HepG2 (cell line): Measurements from ENCODE around the gene MRPL10. TPM values are rescaled to one million over a fixed set of nuclear protein-coding genes. Genes with fewer than 3 reads are reported as not detected.

Source experiments
- EEA1 ChIP-seq: sonication (generic); formaldehyde crosslinking; IDR thresholded peaks from 2 replicates; pipeline ENCODE4 v1.5.1; 2020; ENCODE audit warnings: mild to moderate bottlenecking, missing genetic modification reagents, borderline replicate concordance
- FOXM1 ChIP-seq: sonication (generic); formaldehyde crosslinking; IDR thresholded peaks from 2 replicates; pipeline ENCODE4 v1.5.0; 2020; ENCODE audit warnings: missing genetic modification reagents
- GZF1 ChIP-seq: sonication (generic); formaldehyde crosslinking; IDR thresholded peaks from 2 replicates; pipeline ENCODE4 v1.5.1; 2020; ENCODE audit warnings: mild to moderate bottlenecking, missing genetic modification reagents
- MEIS2 ChIP-seq: sonication (generic); formaldehyde crosslinking; IDR thresholded peaks from 2 replicates; pipeline ENCODE4 v1.9.0; 2021; ENCODE audit warnings: mild to moderate bottlenecking, missing genetic modification reagents
- NFE2L2 ChIP-seq: fragments of 150-350 bp; IDR thresholded peaks from 2 replicates; pipeline ENCODE4 v1.6.1; 2014; ENCODE audit warnings: low read length
- NFKB2 ChIP-seq: sonication (generic); formaldehyde crosslinking; IDR thresholded peaks from 2 replicates; pipeline ENCODE4 v1.4.0; 2020; ENCODE audit warnings: missing genetic modification reagents, borderline replicate concordance
- NR1H2 ChIP-seq: sonication (generic); formaldehyde crosslinking; IDR thresholded peaks from 2 replicates; pipeline ENCODE4 v1.8.1; 2022; ENCODE audit warnings: low read depth, missing genetic modification reagents, borderline replicate concordance
- POLR2AphosphoS2 ChIP-seq: IDR thresholded peaks from 2 replicates; pipeline ENCODE4 v1.6.1; 2011; ENCODE audit warnings: low read depth, low read length, improper control_type of control experiment
- SOX6 ChIP-seq, 2 experiments: fragments of 450-650 bp in 1 of 2; sonication (generic) in 1 of 2; formaldehyde crosslinking in 1 of 2; IDR thresholded peaks; 2 replicates each; pipeline versions ENCODE4 v1.4.0 to v1.6.1; 2017 to 2020; ENCODE audit warnings: antibody characterized with exemption in 1 of 2, mild to moderate bottlenecking in 1 of 2, missing genetic modification reagents in 1 of 2
- ZEB1 ChIP-seq: IDR thresholded peaks from 2 replicates; pipeline ENCODE4 v1.6.1; 2012; ENCODE audit warnings: mild to moderate bottlenecking, low read depth, inconsistent platforms; ENCODE audit not compliant: insufficient replicate concordance
- ZNF432 ChIP-seq: sonication (generic); formaldehyde crosslinking; IDR thresholded peaks from 2 replicates; pipeline ENCODE4 v1.5.0; 2020; ENCODE audit warnings: missing genetic modification reagents, mild to moderate bottlenecking, borderline replicate concordance
- ZNF772 ChIP-seq: sonication (generic); formaldehyde crosslinking; IDR thresholded peaks from 2 replicates; pipeline ENCODE4 v1.5.0; 2020; ENCODE audit warnings: mild to moderate bottlenecking, missing genetic modification reagents
- polyA plus RNA-seq, 8 experiments: library from polyadenylated mRNA; depleted of rRNA in 3 of 8; stranded (reverse) in 7 of 8; unstranded in 1 of 8; fragments of >200 nt; fragmentation: Illumina TruSeq in 4 of 8; extraction: Trizol in 4 of 8; gene quantifications; 2 replicates each; pipeline versions ENCODE4 v1.2.1 to v1.2.3, GENCODE V29; 2011 to 2016; ENCODE audit warnings: low read depth in 4 of 8, missing spikeins in 1 of 8, mixed read lengths in 1 of 8; ENCODE audit not compliant: insufficient read depth in 1 of 8
- total RNA-seq, 5 experiments: library from RNA; depleted of rRNA; stranded (reverse); fragments of >200 nt; fragmentation: Illumina TruSeq; extraction: Trizol; gene quantifications; 2 replicates each; pipeline ENCODE4 v1.2.3, GENCODE V29; 2016; ENCODE audit warnings: low read depth in 1 of 5
- TF ChIP-seq, protein P1 (sequence below): sonication (generic); formaldehyde crosslinking; IDR thresholded peaks from 2 replicates; pipeline ENCODE4 v1.8.0; 2022; ENCODE audit warnings: missing genetic modification reagents, mild to moderate bottlenecking, borderline replicate concordance
- TF ChIP-seq, protein P2 (sequence below): sonication (generic); formaldehyde crosslinking; IDR thresholded peaks from 2 replicates; pipeline ENCODE4 v1.4.0; 2020; ENCODE audit warnings: mild to moderate bottlenecking, missing genetic modification reagents, borderline replicate concordance
- TF ChIP-seq, protein P3 (sequence below): sonication (generic); formaldehyde crosslinking; IDR thresholded peaks from 2 replicates; pipeline ENCODE4 v1.8.1; 2023; ENCODE audit warnings: mild to moderate bottlenecking, moderate library complexity, missing genetic modification reagents
- TF ChIP-seq, protein P4 (sequence below): IDR thresholded peaks from 2 replicates; pipeline ENCODE4 v1.6.1; 2016; ENCODE audit warnings: missing genetic modification reagents, missing compliant biosample characterization

MRPL10 gene
- total and polyA plus RNA-seq, 2 of the 13 experiments (the other 11 are each of a cell fraction or from before 2014, with no cell fraction given), result 56.7 to 149 TPM

DNA sequence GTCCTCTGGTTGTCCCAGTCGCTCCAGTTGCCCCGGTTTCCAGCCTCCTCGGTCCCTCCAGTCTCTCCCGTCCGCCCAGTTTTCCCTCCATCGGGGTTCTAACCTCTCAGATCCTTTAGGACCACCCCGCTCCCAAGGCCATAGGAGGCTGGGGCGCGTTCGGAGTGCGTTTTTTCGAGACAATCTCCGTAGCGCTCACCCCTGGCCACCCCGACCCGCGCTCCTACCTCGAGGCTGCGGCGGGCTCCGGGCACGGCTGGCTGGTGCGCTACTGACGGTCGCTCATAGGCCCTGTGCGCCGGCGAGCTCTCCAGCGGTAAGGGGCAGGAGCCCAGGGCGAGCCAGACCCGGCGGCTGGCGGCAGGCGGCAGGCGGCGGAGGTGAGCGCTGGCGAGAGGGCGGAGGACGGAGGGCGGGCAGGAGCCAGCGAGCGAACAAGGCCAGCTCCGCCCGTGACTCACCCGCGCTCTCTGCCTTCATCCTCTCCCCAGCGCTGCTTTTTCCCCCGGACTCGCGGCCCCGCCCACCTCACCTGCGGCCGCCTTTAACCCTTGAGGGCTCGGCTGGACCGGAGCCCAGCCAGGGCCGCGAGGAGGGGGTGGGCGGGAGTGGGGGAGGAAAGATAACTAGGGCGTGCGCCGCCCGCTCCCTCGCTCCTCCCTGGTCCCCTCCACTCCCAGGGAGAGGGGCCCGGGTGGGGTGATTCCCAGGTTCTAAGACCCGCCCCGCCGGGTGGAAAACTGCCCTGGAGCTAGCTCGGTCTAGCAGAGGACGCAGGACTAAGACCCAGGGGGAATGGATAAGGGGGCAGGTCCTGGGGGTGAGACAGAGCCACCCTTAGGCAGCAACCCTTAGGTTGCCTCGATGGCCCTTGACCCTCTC lies 19.6 kb upstream of the MRPL10 start, which contains the start of gene SP6 (continued):
- TF ChIP-seq, protein P1, sequence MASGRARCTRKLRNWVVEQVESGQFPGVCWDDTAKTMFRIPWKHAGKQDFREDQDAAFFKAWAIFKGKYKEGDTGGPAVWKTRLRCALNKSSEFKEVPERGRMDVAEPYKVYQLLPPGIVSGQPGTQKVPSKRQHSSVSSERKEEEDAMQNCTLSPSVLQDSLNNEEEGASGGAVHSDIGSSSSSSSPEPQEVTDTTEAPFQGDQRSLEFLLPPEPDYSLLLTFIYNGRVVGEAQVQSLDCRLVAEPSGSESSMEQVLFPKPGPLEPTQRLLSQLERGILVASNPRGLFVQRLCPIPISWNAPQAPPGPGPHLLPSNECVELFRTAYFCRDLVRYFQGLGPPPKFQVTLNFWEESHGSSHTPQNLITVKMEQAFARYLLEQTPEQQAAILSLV, result peak; percentile 69; the same call in 1 of the 2 replicates
- TF ChIP-seq, protein P2, sequence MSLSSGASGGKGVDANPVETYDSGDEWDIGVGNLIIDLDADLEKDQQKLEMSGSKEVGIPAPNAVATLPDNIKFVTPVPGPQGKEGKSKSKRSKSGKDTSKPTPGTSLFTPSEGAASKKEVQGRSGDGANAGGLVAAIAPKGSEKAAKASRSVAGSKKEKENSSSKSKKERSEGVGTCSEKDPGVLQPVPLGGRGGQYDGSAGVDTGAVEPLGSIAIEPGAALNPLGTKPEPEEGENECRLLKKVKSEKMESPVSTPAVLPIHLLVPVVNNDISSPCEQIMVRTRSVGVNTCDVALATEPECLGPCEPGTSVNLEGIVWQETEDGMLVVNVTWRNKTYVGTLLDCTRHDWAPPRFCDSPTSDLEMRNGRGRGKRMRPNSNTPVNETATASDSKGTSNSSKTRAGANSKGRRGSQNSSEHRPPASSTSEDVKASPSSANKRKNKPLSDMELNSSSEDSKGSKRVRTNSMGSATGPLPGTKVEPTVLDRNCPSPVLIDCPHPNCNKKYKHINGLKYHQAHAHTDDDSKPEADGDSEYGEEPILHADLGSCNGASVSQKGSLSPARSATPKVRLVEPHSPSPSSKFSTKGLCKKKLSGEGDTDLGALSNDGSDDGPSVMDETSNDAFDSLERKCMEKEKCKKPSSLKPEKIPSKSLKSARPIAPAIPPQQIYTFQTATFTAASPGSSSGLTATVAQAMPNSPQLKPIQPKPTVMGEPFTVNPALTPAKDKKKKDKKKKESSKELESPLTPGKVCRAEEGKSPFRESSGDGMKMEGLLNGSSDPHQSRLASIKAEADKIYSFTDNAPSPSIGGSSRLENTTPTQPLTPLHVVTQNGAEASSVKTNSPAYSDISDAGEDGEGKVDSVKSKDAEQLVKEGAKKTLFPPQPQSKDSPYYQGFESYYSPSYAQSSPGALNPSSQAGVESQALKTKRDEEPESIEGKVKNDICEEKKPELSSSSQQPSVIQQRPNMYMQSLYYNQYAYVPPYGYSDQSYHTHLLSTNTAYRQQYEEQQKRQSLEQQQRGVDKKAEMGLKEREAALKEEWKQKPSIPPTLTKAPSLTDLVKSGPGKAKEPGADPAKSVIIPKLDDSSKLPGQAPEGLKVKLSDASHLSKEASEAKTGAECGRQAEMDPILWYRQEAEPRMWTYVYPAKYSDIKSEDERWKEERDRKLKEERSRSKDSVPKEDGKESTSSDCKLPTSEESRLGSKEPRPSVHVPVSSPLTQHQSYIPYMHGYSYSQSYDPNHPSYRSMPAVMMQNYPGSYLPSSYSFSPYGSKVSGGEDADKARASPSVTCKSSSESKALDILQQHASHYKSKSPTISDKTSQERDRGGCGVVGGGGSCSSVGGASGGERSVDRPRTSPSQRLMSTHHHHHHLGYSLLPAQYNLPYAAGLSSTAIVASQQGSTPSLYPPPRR (CRISPR knock-in tag), result 0 out of 2 replicates have a peak, but pooled peaks have one; percentile 22
- TF ChIP-seq MEIS2 (CRISPR knock-in tag) (peak; percentile 51), SOX6 (IDR thresholded peaks at IDR 0.05) (no peak), SOX6 (CRISPR knock-in tag; IDR thresholded peaks at IDR 0.05) (peak; percentile 67), NR1H2 (CRISPR knock-in tag) (no peak), GZF1 (CRISPR knock-in tag) (0 out of 2 replicates have a peak, but pooled peaks have one; percentile 49), ZNF432 (CRISPR knock-in tag) (no peak), ZEB1 (peak; percentile 91), EEA1 (CRISPR knock-in tag) (no peak), NFE2L2 (no peak), FOXM1 (CRISPR knock-in tag) (no peak), NFKB2 (CRISPR knock-in tag) (no peak), ZNF772 (CRISPR knock-in tag) (peak; percentile 58; the same call in 1 of the 2 replicates), POLR2AphosphoS2 (no peak)
- TF ChIP-seq, protein P3, sequence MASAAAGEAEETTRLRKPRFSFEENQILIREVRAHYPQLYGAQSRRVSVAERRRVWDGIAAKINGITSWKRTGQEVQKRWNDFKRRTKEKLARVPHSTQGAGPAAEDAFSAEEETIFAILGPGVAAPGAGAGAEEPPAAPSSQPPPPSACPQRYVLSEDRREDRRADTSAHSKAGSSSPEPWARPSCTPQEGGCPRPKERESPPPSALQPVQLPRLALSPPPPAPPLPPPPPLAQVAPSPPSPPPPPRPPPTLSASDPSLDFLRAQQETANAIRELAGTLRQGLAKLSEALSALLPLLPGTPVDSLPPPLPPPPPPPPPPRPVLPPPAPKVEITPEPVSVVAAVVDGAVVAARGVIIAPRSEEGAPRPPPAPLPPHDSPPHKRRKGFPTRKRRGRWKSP (CRISPR knock-in tag), result peak; percentile 88; the same call in 1 of the 2 replicates
- TF ChIP-seq, protein P4, sequence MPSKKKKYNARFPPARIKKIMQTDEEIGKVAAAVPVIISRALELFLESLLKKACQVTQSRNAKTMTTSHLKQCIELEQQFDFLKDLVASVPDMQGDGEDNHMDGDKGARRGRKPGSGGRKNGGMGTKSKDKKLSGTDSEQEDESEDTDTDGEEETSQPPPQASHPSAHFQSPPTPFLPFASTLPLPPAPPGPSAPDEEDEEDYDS (CRISPR knock-in tag), result peak; percentile 76
